GM23338 (cell line): ENCODE data around the gene IGF2BP1. TPM values are rescaled to one million over a fixed set of nuclear protein-coding genes. Genes with fewer than 3 reads are reported as not detected.

Experiments
- ATAC-seq: fragments of 200-7000 bp; cut with Tn5 transposase; 3 replicates; pipeline ENCODE4 v1.9.1; 2020
- DNase-seq: peaks from one replicate; pipeline ENCODE4 v3.0.0-alpha.2; 2015; ENCODE audit warnings: low spot score
- H2AFZ ChIP-seq: fragments of 200-600 bp; sonication (generic); 2 replicates; pipeline ENCODE4 v1.8.0; 2016; ENCODE audit warnings: antibody characterized with exemption, mild to moderate bottlenecking, moderate library complexity
- H3F3A ChIP-seq: fragments of 200-600 bp; sonication (generic); replicated peaks from 2 replicates; pipeline ENCODE4 v1.8.0; 2017; ENCODE audit warnings: antibody characterized with exemption, mixed run types, low read depth
- H3K27ac ChIP-seq: fragments of 200-600 bp; sonication (generic); 2 replicates; pipeline ENCODE4 v1.6.1; 2016; ENCODE audit warnings: low read depth
- H3K27me3 ChIP-seq: fragments of 200-600 bp; sonication (generic); 2 replicates; pipeline ENCODE4 v1.8.0; 2016; ENCODE audit warnings: mild to moderate bottlenecking, mixed run types, moderate library complexity; ENCODE audit not compliant: insufficient read depth
- H3K36me3 ChIP-seq: fragments of 200-600 bp; sonication (generic); 2 replicates; pipeline ENCODE4 v1.8.0; 2016; ENCODE audit warnings: mild to moderate bottlenecking; ENCODE audit not compliant: insufficient read depth
- H3K4me1 ChIP-seq: fragments of 200-600 bp; sonication (generic); 2 replicates; pipeline ENCODE4 v1.8.0; 2016; ENCODE audit warnings: mild to moderate bottlenecking, moderate library complexity; ENCODE audit not compliant: insufficient read depth
- H3K4me2 ChIP-seq: fragments of 200-600 bp; sonication (generic); 2 replicates; pipeline ENCODE4 v1.7.1; 2017; ENCODE audit warnings: mixed run types
- H3K4me3 ChIP-seq: fragments of 200-600 bp; sonication (generic); 2 replicates; pipeline ENCODE4 v1.6.1; 2016; ENCODE audit warnings: mixed run types
- H3K79me2 ChIP-seq: fragments of 200-600 bp; sonication (generic); replicated peaks from 2 replicates; pipeline ENCODE4 v1.8.0; 2017; ENCODE audit warnings: mild to moderate bottlenecking; ENCODE audit not compliant: insufficient read depth
- H3K9me2 ChIP-seq: fragments of 200-600 bp; sonication (generic); 2 replicates; pipeline ENCODE4 v1.8.0; 2017; ENCODE audit not compliant: insufficient read depth
- H4K20me1 ChIP-seq: fragments of 200-600 bp; sonication (generic); replicated peaks from 2 replicates; pipeline ENCODE4 v1.8.0; 2017; ENCODE audit warnings: mild to moderate bottlenecking; ENCODE audit not compliant: insufficient read depth
- H3K27ac Mint-ChIP-seq: 2 replicates; pipeline ENCODE4 v1.8.0; 2020; ENCODE audit warnings: inconsistent platforms, mild to moderate bottlenecking, moderate library complexity, mixed read lengths
- H3K27me3 Mint-ChIP-seq: 3 replicates; pipeline ENCODE4 v1.8.0; 2022; ENCODE audit warnings: low read depth, mild to moderate bottlenecking, moderate library complexity, mixed read lengths, inconsistent platforms; ENCODE audit not compliant: insufficient read depth, poor library complexity
- H3K36me3 Mint-ChIP-seq: 3 replicates; pipeline ENCODE4 v1.8.0; 2021; ENCODE audit warnings: low read depth, mild to moderate bottlenecking, inconsistent platforms, moderate library complexity, mixed read lengths
- H3K4me1 Mint-ChIP-seq: 3 replicates; pipeline ENCODE4 v1.8.0; 2020; ENCODE audit warnings: mild to moderate bottlenecking, inconsistent platforms, mixed read lengths
- H3K4me3 Mint-ChIP-seq: 3 replicates; pipeline ENCODE4 v1.8.0; 2021; ENCODE audit warnings: moderate library complexity, mild to moderate bottlenecking, inconsistent platforms, mixed read lengths
- H3K9me3 Mint-ChIP-seq: 3 replicates; pipeline ENCODE4 v1.8.0; 2020; ENCODE audit warnings: moderate library complexity, mild to moderate bottlenecking, inconsistent platforms, mixed read lengths
- CREB1 ChIP-seq: fragments of 250-450 bp; sonication (Bioruptor Pico); IDR thresholded peaks from 2 replicates; pipeline ENCODE4 v1.5.0; 2020; ENCODE audit warnings: low read depth, mild to moderate bottlenecking, moderate library complexity
- CTCF ChIP-seq, 2 experiments: fragments of 200-600 bp in 1 of 2; sonication (generic) in 1 of 2; conservative IDR thresholded peaks; 2 replicates each; pipeline versions ENCODE4 v1.5.1 to v1.6.1; 2016 to 2017; ENCODE audit warnings: antibody characterized with exemption in 2 of 2, low read depth in 2 of 2, mild to moderate bottlenecking in 2 of 2, moderate library complexity in 1 of 2
- EZH2 ChIP-seq: fragments of 200-600 bp; sonication (generic); IDR thresholded peaks from one replicate; pipeline ENCODE4 v1.8.0; 2017; ENCODE audit warnings: antibody characterized with exemption, mild to moderate bottlenecking, low read depth; ENCODE audit not compliant: unreplicated experiment
- EZH2phosphoT487 ChIP-seq: fragments of 200-600 bp; sonication (generic); IDR thresholded peaks from one replicate; pipeline ENCODE4 v1.8.1; 2018; ENCODE audit warnings: antibody characterized with exemption; ENCODE audit not compliant: unreplicated experiment
- JUNB ChIP-seq: IDR thresholded peaks from one replicate; pipeline ENCODE4 v1.6.1; 2016; ENCODE audit warnings: antibody characterized with exemption; ENCODE audit not compliant: unreplicated experiment
- NANOG ChIP-seq: IDR thresholded peaks from 2 replicates; pipeline ENCODE4 v1.6.1; 2016; ENCODE audit warnings: antibody characterized with exemption, borderline replicate concordance
- POLR2AphosphoS5 ChIP-seq: IDR thresholded peaks from 2 replicates; pipeline ENCODE4 v1.6.1; 2016; ENCODE audit warnings: antibody characterized with exemption, low read depth
- STAT1 ChIP-seq: IDR thresholded peaks from one replicate; pipeline ENCODE4 v1.6.1; 2016; ENCODE audit warnings: antibody characterized with exemption; ENCODE audit not compliant: unreplicated experiment
- ZNF114 ChIP-seq: fragments of 250-450 bp; sonication (Bioruptor Pico); IDR thresholded peaks from 2 replicates; pipeline ENCODE4 v1.5.0; 2020; ENCODE audit warnings: mild to moderate bottlenecking, moderate library complexity
- ZNF331 ChIP-seq: fragments of 250-450 bp; sonication (Bioruptor Pico); IDR thresholded peaks from 2 replicates; pipeline ENCODE4 v1.5.0; 2020; ENCODE audit warnings: low read depth, mild to moderate bottlenecking, moderate library complexity
- ZNF462 ChIP-seq: fragments of 250-450 bp; sonication (Bioruptor Pico); IDR thresholded peaks from 2 replicates; pipeline ENCODE4 v1.5.0; 2020; ENCODE audit warnings: mild to moderate bottlenecking, moderate library complexity
- polyA plus RNA-seq: library from polyadenylated mRNA; unstranded; fragments of >200 nt; fragmentation: Nextera tagmentation; extraction: Ambion mirVana; gene quantifications from 2 replicates; pipeline ENCODE4 v1.2.1, GENCODE V29; 2016
- total RNA-seq: library from RNA; depleted of rRNA; stranded (reverse); fragments of >200 nt; shearing (Covaris generic); gene quantifications from 2 replicates; pipeline ENCODE4 v1.2.3, GENCODE V29; 2014
- TF ChIP-seq, protein P1 (sequence below): IDR thresholded peaks from one replicate; pipeline ENCODE4 v1.6.1; 2018; ENCODE audit warnings: antibody characterized with exemption; ENCODE audit not compliant: unreplicated experiment
- TF ChIP-seq, protein P2 (sequence below): IDR thresholded peaks from 2 replicates; pipeline ENCODE4 v1.6.1; 2016; ENCODE audit warnings: antibody characterized with exemption

Gene IGF2BP1
- total and polyA plus RNA-seq, 2 experiments from 2014 or later: 68.6 to 249 TPM

- H3K9me2 ChIP-seq: no peaks in the 10 kb centered on the region
- TF ChIP-seq STAT1: no peak
- TF ChIP-seq EZH2: no peak
- TF ChIP-seq POLR2AphosphoS5: no peak
- TF ChIP-seq ZNF331: no peak
- no peak for TF ChIP-seq ZNF114 (CRISPR knock-in tag)
- TF ChIP-seq, protein P1, sequence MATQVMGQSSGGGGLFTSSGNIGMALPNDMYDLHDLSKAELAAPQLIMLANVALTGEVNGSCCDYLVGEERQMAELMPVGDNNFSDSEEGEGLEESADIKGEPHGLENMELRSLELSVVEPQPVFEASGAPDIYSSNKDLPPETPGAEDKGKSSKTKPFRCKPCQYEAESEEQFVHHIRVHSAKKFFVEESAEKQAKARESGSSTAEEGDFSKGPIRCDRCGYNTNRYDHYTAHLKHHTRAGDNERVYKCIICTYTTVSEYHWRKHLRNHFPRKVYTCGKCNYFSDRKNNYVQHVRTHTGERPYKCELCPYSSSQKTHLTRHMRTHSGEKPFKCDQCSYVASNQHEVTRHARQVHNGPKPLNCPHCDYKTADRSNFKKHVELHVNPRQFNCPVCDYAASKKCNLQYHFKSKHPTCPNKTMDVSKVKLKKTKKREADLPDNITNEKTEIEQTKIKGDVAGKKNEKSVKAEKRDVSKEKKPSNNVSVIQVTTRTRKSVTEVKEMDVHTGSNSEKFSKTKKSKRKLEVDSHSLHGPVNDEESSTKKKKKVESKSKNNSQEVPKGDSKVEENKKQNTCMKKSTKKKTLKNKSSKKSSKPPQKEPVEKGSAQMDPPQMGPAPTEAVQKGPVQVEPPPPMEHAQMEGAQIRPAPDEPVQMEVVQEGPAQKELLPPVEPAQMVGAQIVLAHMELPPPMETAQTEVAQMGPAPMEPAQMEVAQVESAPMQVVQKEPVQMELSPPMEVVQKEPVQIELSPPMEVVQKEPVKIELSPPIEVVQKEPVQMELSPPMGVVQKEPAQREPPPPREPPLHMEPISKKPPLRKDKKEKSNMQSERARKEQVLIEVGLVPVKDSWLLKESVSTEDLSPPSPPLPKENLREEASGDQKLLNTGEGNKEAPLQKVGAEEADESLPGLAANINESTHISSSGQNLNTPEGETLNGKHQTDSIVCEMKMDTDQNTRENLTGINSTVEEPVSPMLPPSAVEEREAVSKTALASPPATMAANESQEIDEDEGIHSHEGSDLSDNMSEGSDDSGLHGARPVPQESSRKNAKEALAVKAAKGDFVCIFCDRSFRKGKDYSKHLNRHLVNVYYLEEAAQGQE: no peak
- no peak for TF ChIP-seq CTCF (conservative IDR thresholded peaks at IDR 0.05; ENCODE audit: low read depth in 2 of 2)
- TF ChIP-seq NANOG: no peak
- no peak for TF ChIP-seq CREB1 (CRISPR knock-in tag)
- no peak for TF ChIP-seq ZNF462 (CRISPR knock-in tag)
- TF ChIP-seq JUNB: no peak
- TF ChIP-seq, protein P2, sequence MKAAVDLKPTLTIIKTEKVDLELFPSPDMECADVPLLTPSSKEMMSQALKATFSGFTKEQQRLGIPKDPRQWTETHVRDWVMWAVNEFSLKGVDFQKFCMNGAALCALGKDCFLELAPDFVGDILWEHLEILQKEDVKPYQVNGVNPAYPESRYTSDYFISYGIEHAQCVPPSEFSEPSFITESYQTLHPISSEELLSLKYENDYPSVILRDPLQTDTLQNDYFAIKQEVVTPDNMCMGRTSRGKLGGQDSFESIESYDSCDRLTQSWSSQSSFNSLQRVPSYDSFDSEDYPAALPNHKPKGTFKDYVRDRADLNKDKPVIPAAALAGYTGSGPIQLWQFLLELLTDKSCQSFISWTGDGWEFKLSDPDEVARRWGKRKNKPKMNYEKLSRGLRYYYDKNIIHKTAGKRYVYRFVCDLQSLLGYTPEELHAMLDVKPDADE: no peak
- no peak for TF ChIP-seq EZH2phosphoT487
- H3K27me3 ChIP-seq: no peaks in the 10 kb centered on the region
- Mint-ChIP-seq H3K27ac (peak overlapping the region; percentile 37), H3K36me3 (no peaks in the 10 kb centered on the region), H3K9me3 (no peaks in the 10 kb centered on the region), H3K4me3 (peak overlapping the region; percentile 4; the same call in 1 of the 3 replicates), H3K4me1 (peaks cover 28% of the 10 kb centered on the region), H3K27me3 (peaks cover 38% of the 10 kb centered on the region)
- no peaks in the 10 kb centered on the region for H3K79me2 ChIP-seq
- H3K4me2 ChIP-seq: peak overlapping the region; percentile 43; the same call in 1 of the 2 replicates
- peaks cover 5% of the 10 kb centered on the region; the same call in 1 of the 2 replicates for H3F3A ChIP-seq
- no peak for DNase-seq
- H3K27ac ChIP-seq: no peak overlapping the region
- peaks cover 30% of the 10 kb centered on the region; the same call in 1 of the 2 replicates for H3K4me1 ChIP-seq
- H3K36me3 ChIP-seq: no peaks in the 10 kb centered on the region
- H3K4me3 ChIP-seq: no peak overlapping the region
- ATAC-seq: no peak
- no peaks in the 10 kb centered on the region for H4K20me1 ChIP-seq
- H2AFZ ChIP-seq: peak overlapping the region; percentile 80; the same call in 1 of the 2 replicates
Measured at GRCh38 chr17:48972749-48973097, 24.5 kb upstream of the IGF2BP1 start.
